ENCODE measurements around the gene SUGCT.

SUGCT gene

DNA sequence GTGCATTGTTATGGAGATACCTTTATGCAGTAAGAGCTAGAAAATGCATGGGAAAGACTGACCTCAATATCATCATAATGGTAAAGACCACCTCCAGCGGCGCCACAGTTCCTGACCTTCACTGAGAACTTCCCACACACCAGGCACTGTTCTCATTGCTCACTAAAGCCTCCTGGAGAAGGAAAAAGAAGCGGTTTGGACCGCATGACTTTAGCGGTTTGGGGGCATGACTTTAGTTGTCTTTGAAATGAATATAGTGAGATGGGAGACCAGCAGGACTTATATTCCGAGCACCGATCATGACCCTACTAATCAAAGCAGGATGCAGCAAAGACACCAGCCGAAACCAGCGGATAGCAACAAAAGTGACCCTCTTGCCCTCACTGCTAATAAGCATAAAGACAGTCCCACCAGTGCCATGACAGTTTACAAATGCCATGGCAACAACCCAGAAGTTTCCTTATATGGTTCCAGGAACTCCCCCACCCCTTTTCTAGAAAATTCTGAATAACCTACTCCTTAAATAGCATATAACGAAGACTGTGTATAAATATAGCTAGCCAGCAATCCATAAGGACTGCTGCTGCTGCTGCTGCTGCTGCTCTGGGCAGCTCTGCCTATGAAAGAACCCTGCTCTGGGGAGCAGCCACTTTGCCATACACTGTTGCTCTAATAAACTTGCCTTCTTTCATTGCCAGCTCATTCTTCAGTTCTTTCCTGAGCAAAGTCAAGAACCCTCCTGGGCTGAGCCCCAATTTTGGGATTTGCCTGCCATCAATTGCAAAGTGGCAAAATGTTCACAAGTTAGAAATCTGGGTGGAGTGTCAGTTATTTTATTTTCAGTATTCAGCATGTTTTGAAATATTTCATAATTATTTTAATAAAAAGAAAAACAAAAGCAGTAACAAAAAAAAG is 694.1 kb downstream of the SUGCT start:
- no peak for DNase-seq (ENCODE audit: low spot score)

DNA sequence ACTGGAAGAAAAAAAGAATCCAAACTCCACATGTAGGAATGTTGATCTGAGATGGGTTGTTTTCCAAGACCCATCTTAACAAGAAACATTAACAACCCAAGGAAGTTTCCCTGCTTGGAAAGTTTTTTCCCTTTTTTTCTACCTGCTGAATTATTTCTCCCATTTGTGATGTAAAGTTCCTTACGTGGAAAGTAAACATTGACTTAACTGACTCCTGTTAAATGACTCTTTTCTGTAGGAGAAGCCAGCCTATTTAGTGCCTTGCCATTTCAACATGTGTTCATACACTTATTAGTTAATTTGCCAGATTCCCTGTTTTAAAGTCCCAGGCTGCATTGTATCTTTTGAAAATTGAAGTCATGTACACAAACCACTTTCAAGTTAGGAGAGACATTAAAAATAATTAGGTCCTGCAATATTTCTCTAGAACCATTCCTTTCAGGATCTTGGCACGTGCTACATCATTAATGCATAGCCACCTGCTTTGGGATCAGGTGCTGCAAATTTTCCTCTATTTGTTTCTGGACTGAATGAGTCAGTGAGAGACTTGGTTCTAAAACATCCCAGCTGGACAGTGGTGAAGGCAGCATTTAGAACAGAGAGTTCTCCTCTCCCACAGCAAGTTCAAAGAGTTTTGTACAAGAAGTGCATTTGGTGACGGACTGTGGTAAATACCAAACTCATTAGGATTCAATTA is 698.5 kb downstream of the SUGCT start:
- DNase-seq (ENCODE audit: low spot score), result no peak

DNA sequence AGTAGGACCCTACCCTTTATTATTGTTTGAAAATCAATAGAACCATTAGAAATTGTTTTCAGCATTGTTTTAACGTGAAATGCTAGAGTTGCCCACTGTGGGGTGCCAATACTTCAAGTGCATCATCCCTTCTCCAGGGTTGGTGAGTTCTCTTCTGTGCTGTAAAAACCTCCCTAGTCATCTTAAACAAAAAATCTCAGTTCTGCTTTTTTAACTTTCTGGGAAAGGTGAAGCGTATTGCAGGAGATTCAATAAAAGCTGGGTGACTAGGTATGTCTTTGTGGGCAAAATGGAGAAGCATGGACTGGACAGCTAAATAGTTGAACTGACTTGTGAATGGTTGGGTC is 699.1 kb downstream of the SUGCT start:
- DNase-seq (ENCODE audit: low spot score), result peak; percentile 43

DNA sequence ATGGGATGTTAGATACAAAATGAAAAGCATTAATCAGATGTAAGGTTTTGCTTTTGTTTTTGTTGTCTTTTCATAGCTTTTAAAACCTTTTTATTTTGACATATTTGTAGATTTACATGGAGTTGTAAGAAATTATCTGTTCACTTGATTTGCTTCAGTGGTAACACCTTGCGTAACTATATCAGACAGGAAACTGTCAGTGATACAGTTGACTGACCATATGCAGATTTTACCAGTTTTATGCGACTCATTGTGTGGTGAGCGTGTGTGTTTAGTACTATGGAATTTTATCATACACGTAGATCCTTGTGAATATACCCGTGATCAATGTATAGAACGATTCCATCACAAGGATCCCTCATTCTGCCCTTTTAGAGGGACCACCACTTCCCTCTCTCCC is 701.4 kb downstream of the SUGCT start:
- DNase-seq (ENCODE audit: low spot score), result no peak

DNA sequence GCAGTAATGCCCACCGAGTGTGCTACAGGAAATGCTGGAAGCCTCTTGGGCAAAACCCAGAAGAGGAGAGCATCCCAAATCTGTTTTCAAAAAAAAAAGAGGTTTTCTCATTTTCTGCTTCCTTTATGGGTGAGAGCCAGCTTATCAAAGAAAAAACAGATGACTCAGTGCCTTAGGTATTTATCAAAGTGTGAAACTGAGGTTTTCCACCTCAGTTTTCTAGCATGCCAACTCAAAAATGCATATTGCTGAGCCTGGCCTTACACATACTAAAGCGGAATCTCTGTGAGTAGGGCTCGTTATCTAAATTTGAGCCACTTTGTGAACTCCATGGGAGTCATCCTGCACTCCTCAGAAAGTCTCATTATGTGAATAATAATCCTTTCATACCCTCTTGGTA is 705.1 kb downstream of the SUGCT start:
- no peak for DNase-seq (ENCODE audit: low spot score)

DNA sequence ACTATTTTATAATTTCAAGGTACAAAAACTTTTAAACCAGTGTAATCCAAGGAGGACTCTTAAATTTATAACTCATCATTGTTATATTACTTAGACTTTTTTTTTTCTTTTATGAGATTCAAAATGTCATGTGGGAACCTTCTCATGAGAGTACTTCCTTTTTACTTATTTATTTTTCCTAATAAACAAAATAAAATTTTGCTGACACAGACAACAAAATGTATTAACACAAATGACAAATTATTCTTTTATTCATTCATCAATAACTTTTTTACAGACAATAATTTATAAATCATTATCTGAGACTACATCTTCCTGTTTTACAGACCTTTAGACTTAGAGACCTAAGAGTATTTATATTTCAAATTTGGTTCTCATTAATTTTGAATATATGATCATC is 706.2 kb downstream of the SUGCT start:
- DNase-seq (ENCODE audit: low spot score), result no peak

DNA sequence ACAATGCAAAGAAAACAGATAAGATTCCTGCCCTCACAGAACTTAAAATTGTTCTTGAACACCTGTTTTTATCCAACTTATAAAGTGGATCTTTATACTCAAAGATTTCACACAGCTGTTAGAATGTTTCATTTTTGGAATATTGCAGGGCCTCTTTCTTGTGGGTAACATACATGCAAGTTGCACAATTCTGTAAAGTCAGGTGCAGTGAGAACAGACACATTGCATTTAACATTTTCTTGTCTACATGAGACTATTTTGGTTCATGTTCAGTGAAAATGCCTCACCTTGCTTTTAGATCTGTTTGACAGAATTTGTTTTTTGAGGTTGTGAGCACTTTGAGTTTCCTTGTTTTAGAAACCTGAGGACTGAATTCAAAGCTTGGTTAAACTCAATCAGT is 707.8 kb downstream of the SUGCT start:
- no peak for DNase-seq (ENCODE audit: low spot score)

DNA sequence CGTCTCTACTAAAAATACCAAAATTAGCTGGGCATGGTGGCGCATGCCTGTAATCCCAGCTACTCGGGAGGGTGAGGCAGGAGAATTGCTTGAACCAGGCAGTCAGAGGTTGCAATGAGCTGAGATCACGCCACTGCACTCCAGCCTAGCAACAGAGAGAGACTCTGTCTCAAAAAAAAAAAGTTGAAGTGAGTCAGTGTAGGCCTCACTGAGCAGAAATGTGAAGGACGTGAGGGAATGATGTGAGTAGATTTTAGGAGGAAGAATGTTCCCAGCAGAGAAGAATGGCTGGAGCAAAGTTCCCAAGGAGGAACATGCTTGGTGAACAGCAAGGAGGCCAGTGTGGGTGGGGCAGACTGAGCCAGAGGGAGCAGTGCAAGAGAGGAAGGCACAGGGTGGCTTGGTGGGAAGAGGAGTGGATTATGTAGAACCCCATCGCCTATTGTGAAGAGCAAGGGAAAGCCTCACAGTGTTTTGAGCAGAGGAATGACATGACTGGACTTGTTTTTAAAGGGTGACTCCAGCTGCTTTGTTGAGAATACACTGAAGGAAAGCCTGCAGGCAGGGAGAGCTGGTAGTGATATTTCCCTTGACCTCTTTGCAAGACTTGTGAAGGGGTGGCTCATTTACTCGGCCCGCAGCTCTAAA is 708.7 kb downstream of the SUGCT start:
- DNase-seq (ENCODE audit: low spot score), result peak; percentile 31

DNA sequence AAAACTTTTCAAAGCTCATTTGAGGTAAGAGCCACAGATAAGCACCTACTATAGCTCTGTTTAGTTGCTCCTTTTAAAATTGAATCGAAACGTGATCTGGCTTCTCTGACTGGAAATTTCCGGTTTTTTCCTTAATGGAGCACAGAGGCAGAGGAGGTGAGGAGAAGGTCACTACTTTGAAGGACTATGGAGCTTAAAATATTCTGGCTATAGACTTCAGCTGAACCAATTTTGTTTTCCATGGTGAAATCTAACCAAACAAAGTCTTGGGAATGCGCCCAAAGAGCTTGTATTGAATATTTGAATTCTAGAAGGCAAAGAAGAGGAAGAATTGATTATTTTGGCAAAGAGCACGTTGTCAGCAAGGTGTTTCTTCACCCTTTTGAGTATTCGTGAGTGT is 711.1 kb downstream of the SUGCT start:
- no peak for DNase-seq (ENCODE audit: low spot score)

DNA sequence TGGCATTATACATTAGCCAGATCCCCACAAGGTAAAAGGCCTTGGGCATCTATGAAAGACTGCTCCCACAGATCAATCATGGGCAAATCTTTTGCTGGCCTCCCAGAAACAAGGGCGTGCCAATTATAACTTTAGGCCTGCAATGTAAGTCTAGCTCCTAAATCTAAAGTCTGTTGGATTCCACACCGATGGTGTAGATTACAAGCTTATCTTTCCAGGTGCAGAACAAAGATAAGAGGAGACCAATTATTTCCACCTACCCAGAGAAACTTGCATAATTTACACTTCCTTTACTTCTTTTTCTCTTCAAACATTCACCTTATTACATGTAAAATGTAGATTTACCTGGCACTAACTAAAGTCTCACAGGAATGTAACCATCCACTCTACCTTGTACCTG is 713.1 kb downstream of the SUGCT start:
- DNase-seq (ENCODE audit: low spot score), result no peak

DNA sequence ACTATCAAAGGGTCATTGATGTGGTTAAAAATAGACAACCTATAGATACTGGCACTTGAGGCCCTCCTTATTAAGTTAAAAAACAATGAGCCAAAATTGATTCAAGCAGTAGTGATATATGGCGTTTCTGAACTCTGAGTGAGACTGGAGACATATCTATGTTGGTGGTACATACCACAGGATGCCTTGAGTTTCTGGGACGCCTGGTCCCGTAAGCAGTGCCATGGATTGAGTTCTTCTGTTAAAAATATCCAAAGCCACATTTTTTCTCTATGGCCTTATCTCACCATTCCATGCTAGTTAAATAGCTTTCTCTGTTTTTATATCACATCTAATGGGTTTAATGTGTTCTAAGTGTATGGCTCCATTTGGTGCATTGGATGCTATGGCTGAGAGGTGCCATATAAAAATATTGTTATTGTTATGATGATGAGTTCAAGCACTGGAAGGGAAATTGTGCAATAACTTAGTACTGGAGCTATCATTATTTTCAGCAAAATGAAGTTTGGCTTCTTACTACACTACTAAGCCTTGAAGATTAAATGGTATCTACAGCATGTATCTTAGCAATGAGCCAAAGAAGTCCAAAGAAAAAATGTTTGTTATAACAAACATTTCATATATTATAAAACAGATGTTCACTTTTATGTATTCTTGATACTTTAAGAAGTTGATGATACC is 713.9 kb downstream of the SUGCT start:
- no peak for DNase-seq (ENCODE audit: low spot score)

DNA sequence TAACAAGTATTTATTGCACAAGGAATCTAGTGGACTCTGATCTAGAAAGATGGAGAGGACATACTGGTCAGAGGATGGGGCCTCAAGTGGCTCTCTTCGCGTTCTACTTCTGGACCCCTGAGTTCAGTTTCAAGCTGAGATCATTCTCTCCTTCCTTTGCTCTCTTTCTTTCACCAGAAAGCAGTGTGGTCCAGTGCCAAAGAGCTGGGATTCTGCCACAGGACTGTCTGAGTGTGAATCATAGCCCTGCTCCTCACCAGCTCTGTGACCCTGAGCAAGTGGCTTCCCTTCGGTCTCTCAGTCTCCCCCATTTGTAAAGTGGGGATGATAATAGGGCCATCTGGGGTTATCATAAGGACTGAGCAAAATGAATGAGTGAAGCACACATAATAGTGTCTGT is 715.2 kb downstream of the SUGCT start:
- peak; percentile 51 for DNase-seq (ENCODE audit: low spot score)

DNA sequence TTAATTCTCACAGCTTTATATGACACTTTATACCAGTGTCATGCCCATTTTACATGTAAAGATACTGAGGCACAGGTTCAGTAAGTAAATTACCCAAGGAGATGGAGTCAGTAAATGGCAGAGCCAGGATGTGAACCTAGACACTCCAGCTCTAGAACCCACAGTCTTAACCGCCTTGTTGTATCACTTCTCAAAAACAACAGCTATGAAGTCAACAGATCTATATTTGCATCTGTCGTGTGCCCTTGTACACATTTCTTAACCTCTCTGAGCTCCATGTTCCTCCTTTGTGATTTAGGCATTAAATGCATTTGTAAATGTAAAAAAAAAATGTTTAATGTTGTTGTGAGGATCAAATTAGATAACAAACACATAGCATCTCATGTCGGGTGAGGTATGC is 716.2 kb downstream of the SUGCT start:
- no peak for DNase-seq (ENCODE audit: low spot score)

DNA sequence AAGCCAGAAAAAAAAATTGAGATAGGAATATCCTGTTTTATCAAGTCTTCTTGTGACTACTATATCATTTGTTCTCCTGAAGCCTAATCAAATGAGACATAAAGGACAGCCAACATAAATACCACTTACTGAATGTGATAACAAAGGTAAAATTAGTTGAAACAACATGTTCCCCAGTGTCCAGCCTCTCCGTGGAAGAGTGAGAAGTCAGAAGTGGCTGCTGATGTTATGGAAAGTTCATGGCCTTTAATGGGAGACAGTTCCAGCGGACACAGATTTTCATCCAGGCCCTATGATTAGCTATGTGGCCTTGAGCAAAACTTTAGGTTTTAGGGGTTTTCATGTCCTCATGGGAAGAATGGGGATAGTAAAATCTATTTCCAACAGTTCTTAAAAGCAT is 724.3 kb downstream of the SUGCT start:
- no peak for DNase-seq (ENCODE audit: low spot score)

DNA sequence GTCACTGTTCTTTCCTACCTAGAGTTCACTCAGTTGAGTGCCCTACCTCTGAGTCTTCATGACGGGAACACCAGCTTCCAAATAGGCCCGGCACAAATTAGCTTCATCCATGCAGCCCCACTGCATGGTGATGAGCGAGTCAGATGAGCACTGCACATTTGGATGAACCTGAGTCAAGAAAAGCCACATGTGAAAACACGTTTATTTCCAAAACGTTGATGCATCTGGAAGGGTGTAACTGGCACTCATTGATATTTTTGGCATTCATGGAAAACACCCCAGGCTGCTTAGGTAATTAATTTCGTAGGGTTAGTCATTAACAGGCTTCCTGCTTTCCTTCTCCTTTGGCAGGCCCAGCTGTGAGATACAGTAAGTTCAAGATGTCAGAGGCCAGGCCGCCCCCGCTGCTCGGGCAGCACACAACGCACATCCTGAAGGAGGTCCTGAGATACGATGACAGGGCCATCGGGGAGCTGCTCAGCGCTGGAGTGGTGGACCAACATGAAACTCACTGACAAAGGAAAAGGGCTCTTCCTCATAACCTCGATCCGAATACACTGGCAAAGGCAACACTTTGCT is 725.2 kb downstream of the SUGCT start:
- no peak for DNase-seq (ENCODE audit: low spot score)

DNA sequence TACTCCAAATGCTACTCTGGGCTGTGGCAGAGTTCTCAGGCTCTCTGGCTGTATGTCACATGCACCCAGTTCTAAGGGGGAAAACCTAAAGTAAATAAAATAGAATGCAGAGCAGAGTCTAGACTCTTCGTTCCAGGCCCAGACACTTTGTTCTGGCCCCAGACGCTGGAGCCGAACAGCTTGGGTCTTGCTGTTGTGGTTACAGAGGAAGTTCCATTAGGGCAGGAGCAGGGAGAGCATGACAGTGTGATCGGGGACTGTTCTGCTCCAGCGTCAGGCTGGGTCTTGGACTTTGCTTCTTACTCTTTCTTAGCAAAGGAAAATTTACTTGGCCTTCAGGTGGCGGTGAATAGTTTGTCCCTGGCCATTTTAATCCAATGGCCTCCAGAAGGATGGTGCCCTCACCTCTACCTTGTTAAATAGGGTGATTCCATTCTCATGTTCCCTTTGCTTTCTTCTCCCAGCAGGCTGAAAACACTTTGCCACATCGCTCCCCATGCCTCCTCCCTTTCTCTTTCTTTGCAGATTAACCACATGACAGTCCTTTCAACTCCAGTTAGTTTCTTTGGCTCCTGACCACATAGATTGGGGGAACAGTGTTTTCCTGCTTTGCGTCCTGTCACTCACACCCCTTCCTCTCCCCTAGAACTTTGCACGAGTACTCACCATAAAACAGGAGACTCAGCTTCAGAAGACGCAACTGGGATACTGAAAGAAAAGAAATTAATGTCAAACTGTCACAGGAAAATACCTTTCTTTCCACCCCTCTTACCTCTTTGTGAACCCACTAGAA is 730.8 kb downstream of the SUGCT start:
- no peak for DNase-seq (ENCODE audit: low spot score)

DNA sequence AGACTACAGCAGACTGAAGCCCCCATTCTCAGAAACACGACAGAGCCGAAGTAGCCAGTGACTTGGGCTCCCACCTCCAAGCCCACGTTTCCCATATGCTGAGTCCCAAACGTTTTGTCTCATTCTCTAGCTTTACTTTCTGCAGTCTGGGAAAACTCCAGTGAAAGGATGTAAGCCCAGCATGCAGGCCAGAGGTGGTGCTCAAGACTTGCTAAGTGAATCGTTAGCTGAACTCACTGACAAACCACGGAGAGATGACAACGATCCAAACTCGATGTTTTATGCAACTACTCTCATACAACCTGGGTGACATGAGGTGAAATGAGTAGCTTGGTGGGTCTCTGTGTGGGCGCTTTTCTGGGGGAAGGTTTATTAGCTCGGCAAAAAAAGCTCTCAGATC is 731.8 kb downstream of the SUGCT start:
- no peak for DNase-seq (ENCODE audit: low spot score)

DNA sequence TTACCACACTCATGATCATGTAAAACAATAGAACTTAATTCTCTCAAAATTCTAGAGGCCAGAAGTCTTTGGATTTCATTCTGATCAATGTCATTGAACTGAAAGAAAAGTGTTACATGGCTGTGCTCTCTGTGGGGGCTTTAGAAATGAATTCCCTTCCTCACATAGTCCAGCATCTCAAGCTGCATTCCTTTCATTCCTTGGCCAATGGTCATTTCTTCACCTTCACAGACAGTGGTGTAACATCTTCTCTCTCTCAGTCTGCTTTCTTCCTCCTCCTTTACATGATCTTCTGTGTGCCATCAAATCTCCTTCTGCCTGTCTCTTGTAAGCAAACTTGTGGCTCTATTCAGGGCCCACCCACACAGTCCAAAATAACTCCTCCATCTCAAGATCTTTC is 735.3 kb downstream of the SUGCT start:
- DNase-seq (ENCODE audit: low spot score), result no peak

DNA sequence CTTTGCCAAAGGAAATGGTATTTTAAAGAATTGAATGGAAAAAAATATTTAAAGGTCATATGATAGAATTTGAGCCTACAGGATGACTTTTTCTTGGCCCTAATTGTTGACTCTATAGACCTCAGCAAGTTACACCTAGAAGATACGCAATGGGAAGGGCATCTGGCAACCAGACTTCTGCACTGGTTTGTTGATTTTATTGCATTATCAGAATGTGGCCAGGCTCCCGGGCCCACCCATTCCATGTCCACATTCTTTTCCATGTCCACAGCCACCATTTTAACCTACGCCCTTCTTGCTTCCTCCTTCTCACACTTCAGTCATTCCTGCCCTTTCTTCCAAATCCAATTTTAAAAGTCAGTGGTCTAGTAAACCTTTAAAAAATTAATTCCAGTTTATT is 738.4 kb downstream of the SUGCT start:
- DNase-seq (ENCODE audit: low spot score), result no peak

DNA sequence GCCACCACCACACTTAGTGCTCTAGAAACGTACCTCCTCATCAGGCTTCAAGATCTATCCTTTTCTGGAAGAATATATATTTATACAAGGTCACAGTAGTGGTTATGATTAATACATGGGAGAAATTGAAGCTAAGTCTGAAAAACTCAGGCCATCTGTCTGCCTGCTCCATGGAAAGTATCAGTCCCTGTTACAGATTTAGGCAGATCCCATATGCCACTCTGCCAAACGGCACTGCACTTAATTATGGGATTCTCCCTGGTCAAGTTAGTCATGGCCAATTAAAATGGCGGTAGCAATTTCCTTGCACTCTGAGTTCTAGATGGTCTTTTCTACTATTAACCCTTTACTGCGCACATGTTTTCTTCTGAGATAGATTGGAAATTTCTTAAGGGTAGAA is 740.0 kb downstream of the SUGCT start:
- no peak for DNase-seq (ENCODE audit: low spot score)

DNA sequence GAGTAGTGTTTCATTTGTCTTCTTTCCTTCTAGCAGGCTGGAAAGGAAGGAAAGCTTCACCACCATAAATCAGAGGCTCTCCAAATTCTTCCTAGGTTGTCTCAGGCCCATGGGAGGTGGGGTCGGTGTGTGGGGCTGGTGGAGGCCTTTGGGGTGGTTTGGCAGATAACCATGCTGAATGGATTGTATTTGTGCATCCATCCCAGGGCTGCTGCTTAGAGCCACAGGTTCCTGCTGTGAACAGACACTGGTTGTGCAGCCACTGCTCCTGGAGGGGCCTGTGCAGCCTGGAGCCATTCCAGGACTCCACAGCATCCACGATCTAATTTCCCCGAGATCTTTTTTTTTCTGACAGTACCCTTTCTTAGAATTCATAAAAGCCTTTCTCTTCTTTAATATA is 741.8 kb downstream of the SUGCT start:
- no peak for DNase-seq (ENCODE audit: low spot score)
